Mesodermal cell (in vitro differentiated cells): ENCODE measurements around the gene RSF1.
"Not testable (repeated sequence)": the region's sequence is repeated elsewhere in the genome, so short reads cannot be mapped to it uniquely, and the experiment has no call there.

Source experiments
- H3K27ac ChIP-seq: 2 replicates; pipeline ENCODE4 v1.7.0; 2013; ENCODE audit warnings: mild to moderate bottlenecking, low read depth, low read length, moderate library complexity; ENCODE audit not compliant: severe bottlenecking
- H3K36me3 ChIP-seq: 2 replicates; pipeline ENCODE4 v1.7.1; 2013; ENCODE audit warnings: mild to moderate bottlenecking, low read length, moderate library complexity; ENCODE audit not compliant: control insufficient read depth, insufficient read depth
- H3K4me1 ChIP-seq: one replicate; pipeline ENCODE4 v1.7.1; 2013; ENCODE audit warnings: mild to moderate bottlenecking, low read length; ENCODE audit not compliant: insufficient read depth, control insufficient read depth, poor library complexity, severe bottlenecking
- H3K4me3 ChIP-seq: 2 replicates; pipeline ENCODE4 v1.7.0; 2013; ENCODE audit warnings: low read length, control low read depth, mild to moderate bottlenecking; ENCODE audit not compliant: insufficient read depth, poor library complexity, severe bottlenecking; ENCODE audit errors: extremely low read depth
- H3K9me3 ChIP-seq: 2 replicates; pipeline ENCODE4 v1.7.1; 2013; ENCODE audit warnings: mild to moderate bottlenecking, low read length, moderate library complexity; ENCODE audit not compliant: control insufficient read depth
- WGBS, 2 experiments: methylation state at CpG; one replicate each; pipeline ENCODE4 v1.1.5; 2013; ENCODE audit warnings: missing lambda C conversion rate in 2 of 2; ENCODE audit not compliant: insufficient coverage in 2 of 2; 5-methylcytosine and 5-hydroxymethylcytosine counted together

Gene RSF1

DNA sequence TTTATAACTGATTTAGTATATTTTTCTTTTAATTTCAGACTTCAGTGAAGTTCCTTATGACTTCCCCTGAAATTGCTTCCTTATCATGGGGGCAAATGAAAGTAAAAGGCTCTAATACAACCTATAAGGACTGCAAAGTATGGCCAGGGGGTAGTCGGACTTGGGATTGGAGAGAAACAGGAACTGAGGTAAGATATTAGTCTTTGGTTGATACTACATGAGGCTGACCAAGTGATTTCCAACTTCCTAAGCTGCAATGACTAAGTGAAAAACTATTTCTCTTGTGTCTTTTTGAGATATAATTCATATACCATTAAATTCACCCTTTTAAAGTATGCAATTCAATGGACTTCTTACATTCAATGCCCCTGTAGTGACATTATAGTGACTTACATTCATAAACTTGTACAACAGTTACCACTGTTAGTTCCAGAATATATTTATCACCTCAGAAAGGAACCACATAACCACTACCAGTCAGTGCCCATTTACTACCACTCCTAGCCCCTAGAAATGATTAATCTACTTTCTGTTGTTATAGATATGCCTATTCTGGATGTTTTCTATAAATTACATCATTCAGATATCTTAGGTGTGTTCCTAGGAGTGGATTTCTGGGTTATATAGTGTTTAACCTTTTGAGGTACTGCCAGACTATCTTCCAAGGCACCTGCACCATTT, 22.1 kb upstream of the RSF1 start:
- Histone ChIP-seq H3K9me3 (no peaks in the 10 kb centered on the region), H3K4me1 (no peaks in the 10 kb centered on the region), H3K4me3 (no peak overlapping the region), H3K27ac (no peak overlapping the region), H3K36me3 (peaks cover 57% of the 10 kb centered on the region)
- 86% methylated on average over 1 of the region's 1 CpG; no CpG with 5 or more reads in 1 of the 2 experiments for WGBS, 2 experiments

DNA sequence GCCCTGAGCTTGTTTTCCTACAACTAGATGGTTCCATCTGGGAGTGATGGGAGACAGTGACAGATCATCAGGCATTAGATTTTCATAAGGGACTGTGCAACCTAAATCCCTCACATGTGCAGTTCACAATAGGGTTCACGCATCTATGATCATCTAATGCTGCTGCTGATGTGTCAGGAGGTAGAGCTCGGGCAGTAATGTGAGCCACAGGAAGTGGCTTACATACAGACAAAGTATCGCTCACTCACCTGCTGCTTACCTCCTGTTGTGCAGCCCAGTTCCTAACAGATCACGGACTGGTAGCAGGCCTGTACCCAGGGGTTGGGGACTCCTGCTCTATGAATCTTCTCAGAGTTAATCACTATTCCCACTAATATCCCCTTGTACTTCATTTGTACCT, 12.8 kb upstream of the RSF1 start:
- Histone ChIP-seq H3K4me3 (no peak overlapping the region), H3K4me1 (no peaks in the 10 kb centered on the region)
- 96 to 100% methylated on average over 4 of the region's 4 CpGs for WGBS, 2 experiments

DNA sequence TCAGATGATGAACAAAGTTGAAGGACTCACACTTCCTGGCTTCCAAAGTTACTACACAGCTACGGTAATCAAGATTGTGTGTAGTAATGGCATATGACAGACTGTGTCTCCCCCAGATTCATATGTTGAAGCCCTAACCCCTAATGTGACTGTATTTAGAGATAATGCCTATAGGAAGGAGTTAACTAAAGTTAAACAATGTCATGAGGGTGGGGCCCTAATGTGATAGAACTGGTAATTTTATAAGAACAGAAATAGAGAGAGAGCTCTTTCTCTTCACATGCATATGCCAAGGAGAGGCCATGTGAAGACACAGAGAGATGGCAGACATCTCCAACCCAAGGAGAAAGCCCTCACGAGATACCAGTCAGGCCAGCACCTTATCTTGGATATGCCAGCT, 8.4 kb upstream of the RSF1 start:
- Histone ChIP-seq H3K27ac (no peak overlapping the region), H3K4me3 (no peak overlapping the region), H3K9me3 (peaks cover 15% of the 10 kb centered on the region), H3K4me1 (no peaks in the 10 kb centered on the region), H3K36me3 (peaks cover 5% of the 10 kb centered on the region)
- 90% methylated on average over 2 of the region's 2 CpGs; no CpG with 5 or more reads in 1 of the 2 experiments for WGBS, 2 experiments

More for the DNA sequence above, 12.8 kb upstream of the RSF1 start:
- H3K36me3 ChIP-seq, result peaks cover 5% of the 10 kb centered on the region
- H3K9me3 ChIP-seq, result peaks cover 15% of the 10 kb centered on the region
- H3K27ac ChIP-seq, result no peak overlapping the region

DNA sequence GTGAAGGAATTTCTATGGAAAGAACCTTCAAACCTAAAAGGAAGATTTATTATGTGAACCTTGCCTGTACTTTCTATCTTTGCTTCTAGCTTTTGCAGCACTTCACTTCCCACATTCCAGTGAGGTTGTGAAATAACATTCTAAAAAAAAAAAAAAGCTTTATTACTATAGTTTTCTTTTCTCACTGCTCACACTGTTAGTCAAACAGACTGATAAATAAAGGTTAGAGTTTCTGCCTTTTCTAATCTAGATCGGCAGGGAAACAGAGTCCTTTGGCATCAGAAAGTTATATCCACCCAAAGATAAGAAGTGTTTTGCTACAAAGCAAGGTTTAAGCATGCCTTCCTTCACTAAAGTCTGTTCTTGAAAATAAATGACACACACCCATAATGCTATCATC, 3.3 kb upstream of the RSF1 start:
- peaks cover 10% of the 10 kb centered on the region for H3K4me1 ChIP-seq
- no peaks in the 10 kb centered on the region for H3K9me3 ChIP-seq
- no peak overlapping the region for H3K27ac ChIP-seq
- H3K36me3 ChIP-seq, result no peaks in the 10 kb centered on the region
- WGBS, 2 experiments, result 80 to 100% methylated on average over 1 of the region's 1 CpG
- no peak overlapping the region for H3K4me3 ChIP-seq

DNA sequence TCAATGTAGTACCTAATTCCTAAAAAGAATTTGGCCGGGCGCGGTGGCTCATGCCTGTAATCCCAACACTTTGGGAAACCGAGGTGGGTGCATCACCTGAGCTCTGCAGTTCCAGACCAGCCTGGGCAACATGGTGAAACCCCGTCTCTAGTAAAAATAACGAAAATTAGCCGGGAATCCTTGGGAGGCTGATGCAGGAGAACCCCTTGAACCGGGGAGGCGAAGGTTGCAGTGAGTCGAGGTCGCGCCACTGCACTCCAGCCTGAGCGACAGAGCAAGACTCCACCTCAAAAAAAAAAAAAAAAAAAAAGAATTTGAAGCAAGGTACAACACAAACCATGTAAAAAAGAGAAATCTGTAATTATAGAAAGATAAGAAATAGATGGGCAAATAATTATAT, 1.6 kb upstream of the RSF1 start:
- WGBS, 2 experiments, result 74 to 88% methylated on average over 7 to 10 of the region's 13 CpGs
- not testable (repeated sequence) for H3K27ac ChIP-seq, H3K9me3 ChIP-seq, H3K36me3 ChIP-seq
- H3K4me1 ChIP-seq, result peaks cover 11% of the 10 kb centered on the region
- peak overlapping the region; percentile 100 for H3K4me3 ChIP-seq

DNA sequence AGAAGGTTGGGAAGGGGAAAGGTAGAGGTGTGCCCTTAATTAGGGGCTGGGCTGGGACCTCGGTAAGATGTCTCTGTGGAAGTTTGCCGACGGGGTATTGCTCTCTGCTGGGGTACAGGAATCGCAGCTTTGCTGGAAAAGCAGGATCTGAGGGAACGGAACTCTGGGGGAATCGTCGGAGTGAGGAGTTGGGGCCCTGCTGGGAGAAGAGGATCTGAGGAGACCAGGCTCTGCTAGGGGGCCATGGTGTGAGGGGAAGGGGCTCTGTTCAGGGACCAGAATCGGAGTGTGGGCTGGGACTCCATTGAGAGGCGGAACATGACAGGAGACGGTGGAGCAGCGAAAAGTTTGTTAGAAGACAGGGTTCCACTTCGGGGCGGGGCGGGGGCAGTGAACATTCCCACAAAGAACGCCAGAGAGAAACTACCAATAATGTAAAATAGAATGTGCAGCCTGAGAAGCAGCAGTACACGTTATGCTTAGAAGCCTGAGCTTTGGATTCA, 878 bp upstream of the RSF1 start:
- H3K36me3 ChIP-seq, result peaks cover 8% of the 10 kb centered on the region
- H3K4me3 ChIP-seq, result peak overlapping the region; percentile 100
- peaks cover 11% of the 10 kb centered on the region for H3K4me1 ChIP-seq
- peak overlapping the region; percentile 79 for H3K27ac ChIP-seq
- H3K9me3 ChIP-seq, result no peaks in the 10 kb centered on the region
- 0 to 3% methylated on average over 10 to 16 of the region's 16 CpGs for WGBS, 2 experiments

DNA sequence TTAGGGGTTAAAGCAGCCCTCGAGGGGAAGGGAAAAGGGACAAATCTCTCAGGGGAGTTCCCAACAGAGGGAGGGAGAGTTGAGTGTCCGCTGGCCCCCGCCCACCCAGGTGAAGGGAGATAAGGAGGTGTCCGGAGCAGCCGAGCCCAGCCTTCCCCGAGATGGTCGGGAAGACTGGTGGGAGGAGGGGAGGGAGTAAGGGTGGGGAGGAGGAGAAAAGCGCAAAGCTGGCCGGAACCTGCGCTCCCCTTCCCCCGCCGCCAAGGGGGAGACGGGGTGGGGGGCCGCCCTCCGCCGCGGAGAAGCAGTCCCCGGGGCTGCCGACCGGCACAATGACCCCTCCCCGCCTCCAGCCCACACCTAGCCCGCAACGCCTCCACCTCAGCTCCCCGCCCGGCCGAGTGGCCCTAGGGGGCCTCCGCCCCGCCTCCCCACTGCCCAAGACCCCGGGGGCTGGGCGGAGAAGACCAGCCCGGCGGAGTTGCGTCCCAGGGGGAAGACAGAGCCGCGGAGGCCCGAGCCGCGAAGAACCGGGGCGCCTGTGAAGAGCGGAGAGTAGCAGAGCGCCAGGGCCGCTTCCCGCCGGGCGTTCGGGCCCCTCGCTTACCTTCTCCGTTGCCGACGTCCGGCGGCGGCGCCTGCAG, 479 bp downstream of the RSF1 start:
- no peaks in the 10 kb centered on the region for H3K9me3 ChIP-seq
- peak overlapping the region; percentile 100 for H3K4me3 ChIP-seq
- 0% methylated on average over 21 to 39 of the region's 55 CpGs for WGBS, 2 experiments
- peaks cover 11% of the 10 kb centered on the region for H3K4me1 ChIP-seq
- peak overlapping the region; percentile 85 for H3K27ac ChIP-seq
- H3K36me3 ChIP-seq, result peaks cover 12% of the 10 kb centered on the region

DNA sequence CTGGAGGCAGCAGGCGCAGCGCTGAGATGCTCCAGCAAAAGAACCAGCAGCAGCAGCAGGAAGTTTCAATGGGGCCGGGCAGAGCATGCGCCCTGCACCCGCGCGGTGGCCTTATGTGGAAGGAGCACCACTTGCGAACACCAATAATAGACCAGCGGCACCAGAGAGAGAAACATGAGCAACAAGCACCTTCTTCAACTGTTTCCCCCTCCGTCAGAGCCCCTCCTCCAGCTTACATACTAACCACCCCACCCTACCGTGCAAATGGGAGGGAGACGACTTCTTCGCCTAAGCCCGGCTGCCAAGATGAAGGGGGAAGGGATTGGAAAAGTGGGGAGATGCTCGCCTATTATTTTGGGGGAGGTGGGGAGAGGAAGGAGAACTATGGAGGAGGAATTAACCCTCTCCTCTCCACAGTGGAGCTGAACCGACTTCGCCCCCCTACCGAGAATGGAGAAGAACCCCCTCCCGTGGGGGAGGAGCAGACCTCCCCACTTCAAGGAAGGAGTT, 1.1 kb downstream of the RSF1 start:
- 0% methylated on average over 8 to 9 of the region's 19 CpGs for WGBS, 2 experiments
- H3K4me3 ChIP-seq, result peak overlapping the region; percentile 100
- no peaks in the 10 kb centered on the region for H3K9me3 ChIP-seq
- H3K4me1 ChIP-seq, result peaks cover 11% of the 10 kb centered on the region
- H3K27ac ChIP-seq, result peak overlapping the region; percentile 85
- peaks cover 15% of the 10 kb centered on the region for H3K36me3 ChIP-seq

DNA sequence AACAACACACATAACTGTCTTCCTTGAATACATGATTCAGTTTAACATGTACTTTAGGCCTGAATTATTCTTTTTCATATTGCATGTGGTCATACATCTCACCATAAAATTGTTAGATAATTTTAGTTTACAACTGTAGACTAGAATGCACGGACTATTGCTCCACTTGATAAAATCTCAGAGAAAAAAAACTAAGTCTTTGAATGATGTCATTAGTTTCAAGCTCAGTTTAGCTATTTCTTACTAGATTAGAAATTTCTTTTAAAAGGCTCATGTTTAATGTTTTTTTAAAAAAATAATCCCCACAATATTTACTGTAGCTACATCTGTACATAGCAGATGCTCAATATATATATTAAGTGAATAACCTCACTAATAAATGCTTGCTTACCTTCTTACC, 5.1 kb downstream of the RSF1 start:
- Histone ChIP-seq H3K36me3 (peaks cover 34% of the 10 kb centered on the region), H3K27ac (no peak overlapping the region), H3K4me1 (peaks cover 3% of the 10 kb centered on the region), H3K9me3 (no peaks in the 10 kb centered on the region), H3K4me3 (no peak overlapping the region)
- WGBS, 2 experiments, result no CpG with 5 or more reads among the region's 1 CpG

DNA sequence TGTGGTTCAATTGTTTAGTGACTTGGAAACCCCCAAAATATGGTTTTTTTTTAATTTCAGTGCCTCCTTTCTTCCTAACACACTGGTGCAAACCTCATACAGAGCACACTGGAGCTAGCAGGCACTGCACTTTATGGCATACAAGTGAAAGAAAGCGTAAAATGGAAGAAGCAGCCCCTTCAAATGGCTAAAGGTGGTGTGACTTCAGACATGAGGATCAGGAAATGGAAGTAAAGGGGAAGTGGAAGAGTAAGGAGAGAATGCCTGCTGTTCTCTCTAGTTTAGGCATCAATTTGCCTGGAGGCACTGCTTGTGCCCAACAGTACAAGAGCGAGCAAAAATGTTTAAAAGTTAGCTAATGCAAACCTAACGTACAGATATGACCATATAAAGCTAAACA, 5.7 kb downstream of the RSF1 start:
- Histone ChIP-seq H3K36me3 (peaks cover 39% of the 10 kb centered on the region), H3K4me3 (no peak overlapping the region), H3K4me1 (peaks cover 3% of the 10 kb centered on the region), H3K27ac (no peak overlapping the region), H3K9me3 (no peaks in the 10 kb centered on the region)
- WGBS, 2 experiments, result 100% methylated on average over 1 of the region's 3 CpGs

DNA sequence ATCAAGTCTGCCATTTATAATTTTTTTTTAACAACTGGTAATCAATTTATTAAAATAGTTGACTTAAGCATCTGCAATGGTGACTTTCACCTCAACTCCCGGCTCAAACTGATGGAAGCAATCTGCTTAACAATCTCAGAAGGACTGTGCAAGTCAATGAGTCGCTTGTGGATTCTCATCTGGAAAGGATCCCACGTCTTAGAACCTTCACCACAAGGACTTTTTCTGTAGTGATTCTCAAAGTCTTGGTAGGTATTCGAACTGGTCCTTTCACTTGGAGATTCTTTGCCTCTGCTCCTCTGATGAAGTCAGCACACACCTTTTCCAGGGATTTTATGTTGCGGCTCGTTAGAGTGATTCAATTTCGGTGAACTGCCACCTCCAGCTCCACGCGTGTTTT, 7.3 kb downstream of the RSF1 start:
- no peaks in the 10 kb centered on the region for H3K4me1 ChIP-seq
- no peak overlapping the region for H3K27ac ChIP-seq
- 88 to 97% methylated on average over 9 of the region's 9 CpGs for WGBS, 2 experiments
- H3K9me3 ChIP-seq, result no peaks in the 10 kb centered on the region
- H3K4me3 ChIP-seq, result no peak overlapping the region
- H3K36me3 ChIP-seq, result peaks cover 39% of the 10 kb centered on the region
